Measurements from ENCODE around the gene SNX8. TPM values are rescaled to one million over a fixed set of nuclear protein-coding genes. Genes with fewer than 3 reads are reported as not detected.
A peak's percentile ranks its signal among the peaks of the same experiment; 100 is the strongest.

The SNX8 gene
- total and polyA plus RNA-seq, 9 of the 15 experiments (the other 6 are each of a cell fraction or from before 2014, with no cell fraction given), result 2.7 to 51.6 (median 16.9) TPM

DNA sequence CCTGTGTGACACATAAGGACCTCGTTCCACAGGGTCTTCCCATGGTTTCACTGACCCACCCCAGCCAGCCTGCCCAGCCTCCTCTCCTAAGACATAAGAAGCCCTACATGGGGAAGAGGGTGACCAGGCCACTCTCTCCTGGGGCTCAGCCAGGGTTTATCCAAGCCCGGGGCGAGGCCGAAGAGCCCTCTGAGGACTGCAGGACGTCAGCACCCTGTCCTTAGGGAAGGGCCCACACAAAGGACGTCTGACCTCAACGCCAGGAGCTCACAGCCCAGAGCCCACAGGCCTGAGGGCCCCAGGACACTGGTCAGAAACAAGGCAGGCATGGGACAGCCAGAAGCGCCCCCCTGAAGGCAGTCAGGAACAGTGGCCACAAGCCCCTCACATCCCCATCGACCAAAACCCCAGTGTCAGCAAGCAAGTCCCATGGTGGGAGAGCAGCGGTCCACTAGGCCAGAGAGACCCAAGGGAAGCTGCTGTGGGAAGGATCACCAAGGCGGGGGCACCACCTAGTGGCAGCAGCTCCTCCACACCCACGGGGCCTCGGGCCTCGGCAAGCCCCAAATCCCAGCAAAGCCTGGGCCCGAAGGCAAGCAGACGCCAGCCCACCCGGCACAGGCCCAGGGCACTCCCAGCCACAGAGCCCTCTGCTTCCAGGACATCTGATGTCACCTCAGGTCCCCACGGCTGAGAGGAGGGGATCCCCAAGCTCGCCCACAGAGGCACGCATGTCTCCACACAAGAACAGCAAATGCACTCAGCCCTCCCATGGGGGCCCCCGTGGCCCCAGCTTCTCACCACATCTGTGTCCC, 104.9 kb downstream of the SNX8 start (continued):
- TF ChIP-seq ZBTB33 (CRISPR knock-in tag; IDR thresholded peaks at IDR 0.05) (no peak), KDM1A (IDR thresholded peaks at IDR 0.05) (no peak), ZNF311 (CRISPR knock-in tag; IDR thresholded peaks at IDR 0.05) (no peak), E2F6 (IDR thresholded peaks at IDR 0.05; ENCODE audit: borderline replicate concordance in 1 of 2, extremely low read depth in 1 of 2, insufficient read depth in 1 of 2, insufficient read length in 1 of 2, low read depth in 1 of 2, low read length in 1 of 2, poor library complexity in 1 of 2, severe bottlenecking in 1 of 2) (no peak), HCFC1 (IDR thresholded peaks at IDR 0.05; ENCODE audit: low read depth, low read length) (no peak), MBD2 (IDR thresholded peaks at IDR 0.05; ENCODE audit: borderline replicate concordance, low read depth) (no peak), MTA3 (IDR thresholded peaks at IDR 0.05; ENCODE audit: borderline replicate concordance) (no peak), TCF7L2 (IDR thresholded peaks at IDR 0.05; ENCODE audit: low read depth, low read length) (no peak), SUPT5H (IDR thresholded peaks at IDR 0.05) (no peak), ZFX (CRISPR knock-in tag; IDR thresholded peaks at IDR 0.05) (0 out of 2 replicates have a peak, but pooled peaks have one; percentile 17), RAD21 (CRISPR knock-in tag; conservative IDR thresholded peaks at IDR 0.05 in 1 of 2, IDR thresholded peaks at IDR 0.05 in 1 of 2) (peak; percentile 51 to 73), SMC3 (conservative IDR thresholded peaks at IDR 0.05; ENCODE audit: insufficient read depth, low read depth, low read length) (peak; percentile 55)
- TF ChIP-seq, protein P1, sequence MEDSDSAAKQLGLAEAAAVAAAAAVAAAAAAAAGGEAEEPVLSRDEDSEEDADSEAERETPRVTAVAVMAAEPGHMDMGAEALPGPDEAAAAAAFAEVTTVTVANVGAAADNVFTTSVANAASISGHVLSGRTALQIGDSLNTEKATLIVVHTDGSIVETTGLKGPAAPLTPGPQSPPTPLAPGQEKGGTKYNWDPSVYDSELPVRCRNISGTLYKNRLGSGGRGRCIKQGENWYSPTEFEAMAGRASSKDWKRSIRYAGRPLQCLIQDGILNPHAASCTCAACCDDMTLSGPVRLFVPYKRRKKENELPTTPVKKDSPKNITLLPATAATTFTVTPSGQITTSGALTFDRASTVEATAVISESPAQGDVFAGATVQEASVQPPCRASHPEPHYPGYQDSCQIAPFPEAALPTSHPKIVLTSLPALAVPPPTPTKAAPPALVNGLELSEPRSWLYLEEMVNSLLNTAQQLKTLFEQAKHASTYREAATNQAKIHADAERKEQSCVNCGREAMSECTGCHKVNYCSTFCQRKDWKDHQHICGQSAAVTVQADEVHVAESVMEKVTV (CRISPR knock-in tag; IDR thresholded peaks at IDR 0.05), result peak; percentile 47
- TF ChIP-seq, protein P2, sequence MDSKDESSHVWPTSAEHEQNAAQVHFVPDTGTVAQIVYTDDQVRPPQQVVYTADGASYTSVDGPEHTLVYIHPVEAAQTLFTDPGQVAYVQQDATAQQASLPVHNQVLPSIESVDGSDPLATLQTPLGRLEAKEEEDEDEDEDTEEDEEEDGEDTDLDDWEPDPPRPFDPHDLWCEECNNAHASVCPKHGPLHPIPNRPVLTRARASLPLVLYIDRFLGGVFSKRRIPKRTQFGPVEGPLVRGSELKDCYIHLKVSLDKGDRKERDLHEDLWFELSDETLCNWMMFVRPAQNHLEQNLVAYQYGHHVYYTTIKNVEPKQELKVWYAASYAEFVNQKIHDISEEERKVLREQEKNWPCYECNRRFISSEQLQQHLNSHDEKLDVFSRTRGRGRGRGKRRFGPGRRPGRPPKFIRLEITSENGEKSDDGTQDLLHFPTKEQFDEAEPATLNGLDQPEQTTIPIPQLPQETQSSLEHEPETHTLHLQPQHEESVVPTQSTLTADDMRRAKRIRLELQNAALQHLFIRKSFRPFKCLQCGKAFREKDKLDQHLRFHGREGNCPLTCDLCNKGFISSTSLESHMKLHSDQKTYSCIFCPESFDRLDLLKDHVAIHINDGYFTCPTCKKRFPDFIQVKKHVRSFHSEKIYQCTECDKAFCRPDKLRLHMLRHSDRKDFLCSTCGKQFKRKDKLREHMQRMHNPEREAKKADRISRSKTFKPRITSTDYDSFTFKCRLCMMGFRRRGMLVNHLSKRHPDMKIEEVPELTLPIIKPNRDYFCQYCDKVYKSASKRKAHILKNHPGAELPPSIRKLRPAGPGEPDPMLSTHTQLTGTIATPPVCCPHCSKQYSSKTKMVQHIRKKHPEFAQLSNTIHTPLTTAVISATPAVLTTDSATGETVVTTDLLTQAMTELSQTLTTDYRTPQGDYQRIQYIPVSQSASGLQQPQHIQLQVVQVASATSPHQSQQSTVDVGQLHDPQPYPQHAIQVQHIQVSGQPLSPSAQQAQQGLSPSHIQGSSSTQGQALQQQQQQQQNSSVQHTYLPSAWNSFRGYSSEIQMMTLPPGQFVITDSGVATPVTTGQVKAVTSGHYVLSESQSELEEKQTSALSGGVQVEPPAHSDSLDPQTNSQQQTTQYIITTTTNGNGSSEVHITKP (IDR thresholded peaks at IDR 0.05; ENCODE audit: partially characterized antibody), result no peak
- TF ChIP-seq, protein P3, sequence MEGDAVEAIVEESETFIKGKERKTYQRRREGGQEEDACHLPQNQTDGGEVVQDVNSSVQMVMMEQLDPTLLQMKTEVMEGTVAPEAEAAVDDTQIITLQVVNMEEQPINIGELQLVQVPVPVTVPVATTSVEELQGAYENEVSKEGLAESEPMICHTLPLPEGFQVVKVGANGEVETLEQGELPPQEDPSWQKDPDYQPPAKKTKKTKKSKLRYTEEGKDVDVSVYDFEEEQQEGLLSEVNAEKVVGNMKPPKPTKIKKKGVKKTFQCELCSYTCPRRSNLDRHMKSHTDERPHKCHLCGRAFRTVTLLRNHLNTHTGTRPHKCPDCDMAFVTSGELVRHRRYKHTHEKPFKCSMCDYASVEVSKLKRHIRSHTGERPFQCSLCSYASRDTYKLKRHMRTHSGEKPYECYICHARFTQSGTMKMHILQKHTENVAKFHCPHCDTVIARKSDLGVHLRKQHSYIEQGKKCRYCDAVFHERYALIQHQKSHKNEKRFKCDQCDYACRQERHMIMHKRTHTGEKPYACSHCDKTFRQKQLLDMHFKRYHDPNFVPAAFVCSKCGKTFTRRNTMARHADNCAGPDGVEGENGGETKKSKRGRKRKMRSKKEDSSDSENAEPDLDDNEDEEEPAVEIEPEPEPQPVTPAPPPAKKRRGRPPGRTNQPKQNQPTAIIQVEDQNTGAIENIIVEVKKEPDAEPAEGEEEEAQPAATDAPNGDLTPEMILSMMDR (IDR thresholded peaks at IDR 0.05 in 2 of 3, conservative IDR thresholded peaks at IDR 0.05 in 1 of 3; ENCODE audit: insufficient read depth in 2 of 3, low read depth in 1 of 3, low read length in 3 of 3), result peak; percentile 64 to 70 (median 69); a peak in 5 of 6 replicates

Data from K562 (cell line).